GM21619 (cell line): ENCODE results near the gene SPDEF.

ENCODE experiments used
- ATAC-seq: cut with Tn5 transposase; IDR thresholded peaks from one replicate; pipeline ENCODE4 v1.9.1; 2021; ENCODE audit not compliant: unreplicated experiment

SPDEF gene

DNA sequence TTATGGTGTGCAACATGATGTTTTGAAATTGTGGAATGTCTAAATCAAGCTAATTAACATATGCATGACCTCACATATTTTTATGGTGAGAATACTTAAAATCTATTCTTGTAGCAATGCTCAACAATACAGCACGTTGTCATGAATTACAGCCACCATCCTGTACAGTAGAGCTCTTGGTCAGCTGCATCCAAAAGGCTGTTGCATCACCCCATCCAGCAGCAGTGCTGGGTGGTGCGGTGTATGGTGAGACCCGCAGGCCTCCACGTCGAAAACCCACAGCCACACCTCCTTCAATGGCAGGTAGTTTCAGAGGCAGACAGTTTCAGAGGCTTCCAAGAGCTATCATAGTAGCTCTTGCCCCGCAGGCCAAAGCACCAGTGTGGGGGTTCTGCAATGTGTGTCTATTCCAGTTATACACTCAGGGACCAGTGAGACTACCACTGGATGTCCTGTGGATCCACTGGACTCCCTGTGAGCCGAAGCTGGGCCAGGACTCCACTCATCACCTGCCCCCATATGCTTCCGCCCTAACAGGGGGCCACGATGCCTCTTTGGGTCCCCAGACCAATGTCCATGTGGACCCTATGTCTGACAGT, 66.8 kb downstream of the SPDEF start:
- no peak for ATAC-seq
